ENCODE data around the gene PGAP3. TPM values are rescaled to one million over a fixed set of nuclear protein-coding genes. Genes with fewer than 3 reads are reported as not detected.

Gene PGAP3
- total RNA-seq, 1 donor from 2014 or later, result 36.8 TPM

- Mint-ChIP-seq H3K27me3 (ENCODE audit: low read depth) (peaks cover 67% of the 10 kb centered on the region), H3K36me3 (no peaks in the 10 kb centered on the region)
Measured at GRCh38 chr17:39629494-39629880, 58.4 kb downstream of the PGAP3 start.

GRCh38 chr17:39628655-39629493 lies 59.0 kb downstream of the PGAP3 start:
- H3K4me3 Mint-ChIP-seq, result no peak overlapping the region
- H3K27me3 Mint-ChIP-seq (ENCODE audit: low read depth), result peaks cover 72% of the 10 kb centered on the region
- H3K27ac Mint-ChIP-seq, result no peak overlapping the region
- no peaks in the 10 kb centered on the region for H3K9me3 Mint-ChIP-seq
- H3K36me3 Mint-ChIP-seq, result no peaks in the 10 kb centered on the region
- TF ChIP-seq, protein P1, sequence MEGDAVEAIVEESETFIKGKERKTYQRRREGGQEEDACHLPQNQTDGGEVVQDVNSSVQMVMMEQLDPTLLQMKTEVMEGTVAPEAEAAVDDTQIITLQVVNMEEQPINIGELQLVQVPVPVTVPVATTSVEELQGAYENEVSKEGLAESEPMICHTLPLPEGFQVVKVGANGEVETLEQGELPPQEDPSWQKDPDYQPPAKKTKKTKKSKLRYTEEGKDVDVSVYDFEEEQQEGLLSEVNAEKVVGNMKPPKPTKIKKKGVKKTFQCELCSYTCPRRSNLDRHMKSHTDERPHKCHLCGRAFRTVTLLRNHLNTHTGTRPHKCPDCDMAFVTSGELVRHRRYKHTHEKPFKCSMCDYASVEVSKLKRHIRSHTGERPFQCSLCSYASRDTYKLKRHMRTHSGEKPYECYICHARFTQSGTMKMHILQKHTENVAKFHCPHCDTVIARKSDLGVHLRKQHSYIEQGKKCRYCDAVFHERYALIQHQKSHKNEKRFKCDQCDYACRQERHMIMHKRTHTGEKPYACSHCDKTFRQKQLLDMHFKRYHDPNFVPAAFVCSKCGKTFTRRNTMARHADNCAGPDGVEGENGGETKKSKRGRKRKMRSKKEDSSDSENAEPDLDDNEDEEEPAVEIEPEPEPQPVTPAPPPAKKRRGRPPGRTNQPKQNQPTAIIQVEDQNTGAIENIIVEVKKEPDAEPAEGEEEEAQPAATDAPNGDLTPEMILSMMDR (IDR thresholded peaks at IDR 0.05; ENCODE audit: unreplicated experiment), result no peak
- no peak for DNase-seq (ENCODE audit: low spot score in 2 of 2, unreplicated experiment in 2 of 2)
- H3K4me1 Mint-ChIP-seq, result peaks cover 28% of the 10 kb centered on the region

More at GRCh38 chr17:39629494-39629880, 58.4 kb downstream of the PGAP3 start:
- no peak overlapping the region for H3K4me3 Mint-ChIP-seq
- H3K9me3 Mint-ChIP-seq, result no peaks in the 10 kb centered on the region
- H3K4me1 Mint-ChIP-seq, result peaks cover 28% of the 10 kb centered on the region
- TF ChIP-seq, protein P1 (IDR thresholded peaks at IDR 0.05; ENCODE audit: unreplicated experiment), result no peak
- H3K27ac Mint-ChIP-seq, result no peak overlapping the region
- no peak for DNase-seq (ENCODE audit: low spot score in 2 of 2, unreplicated experiment in 2 of 2)

GRCh38 chr17:39627712-39628516 lies 59.9 kb downstream of the PGAP3 start:
- TF ChIP-seq, protein P1 (IDR thresholded peaks at IDR 0.05; ENCODE audit: unreplicated experiment), result no peak
- DNase-seq (ENCODE audit: low spot score in 2 of 2, unreplicated experiment in 2 of 2), result no peak
- Mint-ChIP-seq H3K9me3 (no peaks in the 10 kb centered on the region), H3K4me3 (peak overlapping the region; percentile 53), H3K36me3 (no peaks in the 10 kb centered on the region), H3K4me1 (peaks cover 28% of the 10 kb centered on the region), H3K27me3 (ENCODE audit: low read depth) (peaks cover 78% of the 10 kb centered on the region), H3K27ac (no peak overlapping the region)

- no peak for DNase-seq (ENCODE audit: low spot score in 2 of 2, unreplicated experiment in 2 of 2)
- TF ChIP-seq, protein P1 (IDR thresholded peaks at IDR 0.05; ENCODE audit: unreplicated experiment), result no peak
- no peak overlapping the region for H3K27ac Mint-ChIP-seq
- H3K4me1 Mint-ChIP-seq, result peaks cover 28% of the 10 kb centered on the region
- no peaks in the 10 kb centered on the region for H3K9me3 Mint-ChIP-seq
- no peaks in the 10 kb centered on the region for H3K36me3 Mint-ChIP-seq
- peaks cover 78% of the 10 kb centered on the region for H3K27me3 Mint-ChIP-seq (ENCODE audit: low read depth)
- H3K4me3 Mint-ChIP-seq, result peak overlapping the region; percentile 65
Measured at GRCh38 chr17:39627047-39627711, 60.7 kb downstream of the PGAP3 start.

DNA sequence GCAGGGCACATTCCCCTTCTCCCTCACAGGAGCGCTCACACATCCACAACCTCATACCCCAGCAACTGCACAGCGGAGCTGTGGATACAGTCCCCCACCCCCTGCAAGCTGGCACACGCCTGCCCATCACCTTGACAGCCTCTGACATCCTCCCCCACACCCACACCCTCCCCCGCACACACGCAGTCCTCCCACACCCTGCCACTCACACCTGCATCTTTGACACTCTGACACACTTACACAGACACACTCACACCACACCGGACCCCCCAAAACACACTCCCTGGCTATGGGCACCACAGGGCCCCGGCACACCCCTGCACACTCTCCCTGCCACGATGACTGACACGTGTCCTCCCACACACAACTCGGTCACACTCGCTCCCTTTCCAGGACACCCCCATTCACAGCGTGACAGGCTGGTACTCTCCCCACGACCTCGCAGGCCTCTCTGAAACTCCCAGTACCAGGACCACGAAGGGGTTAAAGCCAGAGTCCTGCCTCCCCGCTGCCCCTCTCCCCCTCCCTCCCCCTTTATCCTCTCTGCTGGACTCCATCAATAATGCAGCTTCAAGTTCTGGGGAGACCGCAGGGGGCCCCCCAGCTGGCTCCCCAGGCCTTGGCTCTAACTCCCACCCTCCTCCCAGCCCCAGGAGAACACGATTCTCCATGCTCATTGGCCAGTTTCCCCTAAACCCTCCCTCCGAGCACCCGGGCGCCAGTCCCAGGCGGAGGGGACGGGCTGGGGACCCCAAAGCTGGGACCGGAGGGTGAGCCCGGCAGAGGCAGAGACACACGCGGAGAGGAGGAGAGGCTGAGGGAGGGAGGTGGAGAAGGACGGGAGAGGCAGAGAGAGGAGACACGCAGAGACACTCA lies 61.4 kb downstream of the PGAP3 start, which contains the start of gene PPP1R1B:
TSS of gene PPP1R1B (plus strand) at position 782 of the 876 bp plus-strand sequence. CDS start 441 bp downstream, outside the sequence.
- Mint-ChIP-seq H3K4me3 (peak within 1 kb of the TSS; percentile 65), H3K27ac (no peak within 1 kb of the TSS), H3K36me3 (no peaks in the 10 kb centered on the region), H3K9me3 (no peaks in the 10 kb centered on the region), H3K4me1 (peaks cover 23% of the 10 kb centered on the region), H3K27me3 (ENCODE audit: low read depth) (peaks cover 79% of the 10 kb centered on the region)
- TF ChIP-seq, protein P1 (IDR thresholded peaks at IDR 0.05; ENCODE audit: unreplicated experiment), result no peak
- DNase-seq (ENCODE audit: low spot score in 2 of 2, unreplicated experiment in 2 of 2), result no peak

All from mesothelial cell of epicardium (in vitro differentiated cells).